ENCODE data around the gene IFT88. TPM values are rescaled to one million over a fixed set of nuclear protein-coding genes. Genes with fewer than 3 reads are reported as not detected.
A peak's percentile ranks its signal among the peaks of the same experiment; 100 is the strongest.

Gene IFT88
- total and polyA plus RNA-seq, 8 donors, result 2.3 to 68.3 (median 6.7) TPM

GRCh38 chr13:20559659-20560356, 7.1 kb upstream of the IFT88 start:
- 82 to 93% (median 87%) methylated on average over 6 of the region's 6 CpGs for WGBS, 5 donors
- intact Hi-C loops (cut with DNase I; ENCODE audit: low total_unique reads), result no loop called here

GRCh38 chr13:20561741-20562140, 5.2 kb upstream of the IFT88 start:
- no peak for TF ChIP-seq CTCF (IDR thresholded peaks at IDR 0.05)
- TF ChIP-seq POLR2A (IDR thresholded peaks at IDR 0.05), result no peak
- intact Hi-C loops (cut with DNase I; ENCODE audit: low total_unique reads), result no loop called here

More at GRCh38 chr13:20559659-20560356, 7.1 kb upstream of the IFT88 start:
- Histone ChIP-seq H3K36me3 (no peaks in the 10 kb centered on the region), H3K4me1 (no peaks in the 10 kb centered on the region), H3K27ac (peak overlapping the region in 3 of 5 donors; percentile 33 to 40 (median 33)), H3K4me3 (no peak overlapping the region), H3K9me3 (peaks cover 0 to under 1% (median 0%) of the 10 kb centered on the region in 4 donors), H3K27me3 (no peaks in the 10 kb centered on the region)
- no peak for TF ChIP-seq POLR2A (IDR thresholded peaks at IDR 0.05)
- TF ChIP-seq EP300 (IDR thresholded peaks at IDR 0.05), result no peak
- TF ChIP-seq CTCF (IDR thresholded peaks at IDR 0.05), result no peak
- TF ChIP-seq POLR2AphosphoS5 (IDR thresholded peaks at IDR 0.05), result no peak
- no peak for DNase-seq

DNA sequence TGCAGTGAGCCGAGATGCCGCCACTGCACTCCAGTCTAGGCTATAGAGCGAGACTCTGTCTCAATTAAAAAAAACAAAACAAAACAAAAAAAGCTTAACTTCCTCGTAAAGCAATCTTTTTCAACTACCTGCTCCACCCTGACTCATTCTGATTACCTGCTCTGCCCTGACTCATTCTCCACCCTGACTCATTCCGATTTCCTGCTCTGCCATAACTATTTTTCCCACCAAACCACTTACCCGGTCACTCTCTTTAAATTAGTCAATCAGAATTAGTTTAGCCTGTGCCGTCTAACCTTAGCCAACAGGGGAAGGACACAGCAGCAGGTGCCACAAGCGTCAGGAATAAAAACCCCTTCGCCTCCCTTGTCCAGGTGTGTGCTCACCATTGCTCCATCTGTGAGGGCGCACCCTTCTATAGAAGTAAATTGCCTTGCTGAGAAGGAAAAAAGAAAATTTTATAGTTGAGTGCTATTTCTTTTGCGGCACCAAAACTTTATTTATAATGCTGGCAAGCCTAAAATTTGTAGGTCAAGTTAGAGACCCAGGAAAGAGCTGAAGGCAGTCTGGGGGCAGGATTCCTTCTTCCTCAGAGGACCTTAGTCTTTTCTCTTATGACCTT, 1.7 kb upstream of the IFT88 start:
- no peaks in the 10 kb centered on the region for H3K27me3 ChIP-seq
- WGBS, 5 donors, result 88 to 95% (median 93%) methylated on average over 11 of the region's 11 CpGs
- no peak overlapping the region for H3K27ac ChIP-seq
- H3K36me3 ChIP-seq, result no peaks in the 10 kb centered on the region
- H3K4me3 ChIP-seq, result no peak overlapping the region
- intact Hi-C loops (cut with DNase I; ENCODE audit: low total_unique reads), result no loop called here
- peaks cover 0 to 19% (median 12%) of the 10 kb centered on the region in 4 donors for H3K4me1 ChIP-seq
- no peak for DNase-seq
- TF ChIP-seq EP300 (IDR thresholded peaks at IDR 0.05) (no peak), CTCF (IDR thresholded peaks at IDR 0.05) (no peak), POLR2AphosphoS5 (IDR thresholded peaks at IDR 0.05) (no peak), POLR2A (IDR thresholded peaks at IDR 0.05) (no peak)
- peaks cover 0 to 11% (median 0%) of the 10 kb centered on the region in 4 donors for H3K9me3 ChIP-seq

More at GRCh38 chr13:20561741-20562140, 5.2 kb upstream of the IFT88 start:
- H3K27me3 ChIP-seq, result no peaks in the 10 kb centered on the region
- 54 to 59% (median 58%) methylated on average over 5 of the region's 5 CpGs for WGBS, 5 donors
- no peak overlapping the region for H3K27ac ChIP-seq
- no peak overlapping the region for H3K4me3 ChIP-seq
- DNase-seq, result no peak
- no peaks in the 10 kb centered on the region for H3K36me3 ChIP-seq
- peaks cover 0 to 11% (median 0%) of the 10 kb centered on the region in 4 donors for H3K9me3 ChIP-seq
- H3K4me1 ChIP-seq, result peaks cover 0 to 7% (median 2%) of the 10 kb centered on the region in 4 donors

GRCh38 chr13:20566468-20566897, 474 bp upstream of the IFT88 start:
- Histone ChIP-seq H3K27me3 (no peaks in the 10 kb centered on the region), H3K27ac (peak overlapping the region; percentile 91 to 95 (median 93)), H3K36me3 (no peaks in the 10 kb centered on the region), H3K4me1 (peaks cover 0 to 19% (median 12%) of the 10 kb centered on the region in 4 donors), H3K9me3 (peaks cover 0 to 11% (median 0%) of the 10 kb centered on the region in 4 donors), H3K4me3 (peak overlapping the region; percentile 59 to 74 (median 68))
- no peak for DNase-seq
- WGBS, 5 donors, result 1 to 4% (median 2%) methylated on average over 18 to 21 of the region's 21 CpGs
- TF ChIP-seq CTCF (IDR thresholded peaks at IDR 0.05), result no peak
- intact Hi-C loops (cut with DNase I; ENCODE audit: low total_unique reads), result no loop called here

Data from stomach (tissue), 9 donors.